ENCODE data around the gene LRBA.
"Not testable (repeated sequence)": the region's sequence is repeated elsewhere in the genome, so short reads cannot be mapped to it uniquely, and the experiment has no call there.

Gene LRBA

DNA sequence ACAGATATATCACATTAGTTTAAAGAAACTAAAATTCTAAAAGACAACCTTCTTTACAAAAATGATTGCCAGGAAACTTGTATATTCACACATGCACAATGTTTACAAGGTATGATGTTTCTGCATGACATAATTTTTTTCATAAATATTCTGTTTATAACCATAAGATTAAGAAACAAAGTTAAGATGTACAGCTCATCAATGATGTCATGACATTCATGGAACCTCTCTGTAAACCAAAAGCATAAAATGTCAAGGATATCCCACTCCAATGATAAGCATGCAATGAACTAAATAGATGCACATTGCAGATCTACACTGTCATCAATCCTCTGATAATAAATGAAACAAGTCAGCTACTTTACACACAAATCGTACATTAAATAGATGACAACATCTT lies 297.1 kb downstream of the LRBA start:
- no peak for DNase-seq

DNA sequence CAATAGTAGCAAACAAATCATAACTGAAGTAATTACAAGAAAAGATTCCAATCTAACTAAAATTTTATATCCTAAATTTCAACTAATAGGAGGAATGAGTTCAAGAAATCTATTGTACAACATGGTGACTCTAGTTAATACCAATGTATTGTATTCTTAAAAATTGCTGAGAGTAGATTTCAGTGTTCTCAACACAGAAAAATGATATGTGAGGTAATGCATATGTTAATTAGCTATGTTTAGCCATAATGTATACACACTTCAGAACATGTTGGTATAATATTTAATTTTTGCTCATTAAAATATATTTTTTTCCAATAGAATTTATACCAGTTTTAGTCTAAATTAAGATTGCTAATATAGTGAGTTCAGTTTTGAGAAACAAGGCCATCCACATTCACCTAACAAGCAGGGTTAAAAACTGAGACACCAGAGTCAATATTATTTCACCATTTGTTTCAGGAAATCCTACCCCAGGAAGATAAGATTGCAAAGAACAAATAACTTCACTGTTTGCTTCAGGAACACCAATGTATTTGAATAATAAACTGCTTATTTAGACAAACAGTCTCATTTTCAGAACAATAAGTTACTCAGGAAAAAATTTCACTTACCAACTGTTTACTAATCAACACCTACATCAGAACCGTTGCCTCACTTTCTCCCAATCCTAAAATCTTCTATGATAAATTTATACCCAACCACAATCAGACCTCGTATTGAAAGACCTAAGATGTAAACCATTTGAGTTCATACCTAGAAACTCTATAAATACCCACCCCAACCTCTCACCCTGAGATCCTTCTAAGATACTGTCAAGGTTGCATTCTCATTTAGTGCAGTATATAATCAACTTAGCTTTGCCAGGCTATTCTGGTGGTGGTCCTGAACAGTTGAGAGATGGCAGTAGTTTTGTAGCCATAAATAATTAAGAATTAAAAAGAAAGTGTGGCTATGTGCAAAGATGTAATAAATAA lies 300.3 kb downstream of the LRBA start:
- DNase-seq, result no peak

DNA sequence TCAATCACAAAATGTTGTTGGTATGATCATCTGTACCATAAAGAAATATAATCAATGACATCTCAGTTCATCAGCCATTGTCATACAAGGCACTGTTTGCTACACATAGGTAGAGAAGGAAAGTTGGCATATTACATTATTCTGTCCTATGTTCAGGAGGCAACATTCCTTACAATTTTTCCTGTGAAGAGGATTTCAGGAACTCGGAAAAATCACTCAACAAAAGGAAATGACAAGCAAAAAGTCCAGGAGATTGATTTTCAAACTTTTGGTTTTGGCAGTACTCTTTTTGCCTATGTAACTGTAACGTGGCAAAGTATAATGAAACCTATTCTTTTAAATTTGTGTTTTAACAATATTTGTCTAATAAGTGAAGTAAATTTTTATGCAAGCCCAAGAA lies 301.8 kb downstream of the LRBA start:
- no peak for DNase-seq

DNA sequence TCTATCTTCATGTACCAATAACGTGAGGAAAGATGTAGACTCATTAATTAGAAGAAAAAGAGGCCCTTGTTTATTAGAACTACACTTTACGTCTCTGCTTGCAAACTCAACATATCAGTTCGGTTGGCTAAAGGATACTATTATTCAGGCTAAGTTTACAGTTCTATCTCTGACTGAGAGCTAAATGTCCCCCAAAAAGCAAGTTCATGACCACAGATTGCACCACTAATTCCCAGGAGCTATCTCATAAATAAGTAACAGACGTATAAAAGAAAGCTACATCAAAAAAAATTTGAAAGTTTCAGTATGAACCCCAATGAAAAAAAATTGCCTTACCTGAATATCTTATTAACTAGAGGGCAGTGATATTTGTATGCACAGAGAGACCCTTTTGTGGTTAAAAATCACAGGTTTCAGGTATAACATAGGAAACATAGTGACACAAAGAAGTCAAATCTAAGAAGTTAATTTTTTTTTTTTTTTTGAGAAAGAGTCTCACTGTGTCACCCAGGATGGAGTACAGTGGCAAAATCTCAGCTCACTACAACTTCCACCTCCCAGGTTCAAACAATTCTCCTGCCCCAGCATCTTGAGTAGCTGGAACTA lies 304.2 kb downstream of the LRBA start:
- DNase-seq, result no peak

DNA sequence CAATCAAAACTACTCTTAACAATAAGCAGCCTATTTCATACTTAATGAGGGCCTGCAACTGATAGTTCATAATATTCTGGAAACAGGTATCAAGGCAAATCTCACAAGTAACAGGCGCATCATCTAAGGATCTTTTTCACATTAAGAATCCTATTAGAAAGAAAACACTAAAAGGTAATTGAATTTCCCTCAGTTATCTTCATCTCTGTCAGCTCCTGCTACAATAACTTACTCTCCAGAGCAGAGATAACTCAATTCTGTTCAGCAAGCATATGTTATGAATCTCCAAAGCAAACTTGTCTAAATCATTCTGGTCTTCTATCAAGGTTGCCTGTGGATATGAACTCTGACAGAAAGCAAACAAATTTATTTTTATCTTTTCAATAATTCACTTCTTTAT lies 307.1 kb downstream of the LRBA start:
- no peak for DNase-seq

DNA sequence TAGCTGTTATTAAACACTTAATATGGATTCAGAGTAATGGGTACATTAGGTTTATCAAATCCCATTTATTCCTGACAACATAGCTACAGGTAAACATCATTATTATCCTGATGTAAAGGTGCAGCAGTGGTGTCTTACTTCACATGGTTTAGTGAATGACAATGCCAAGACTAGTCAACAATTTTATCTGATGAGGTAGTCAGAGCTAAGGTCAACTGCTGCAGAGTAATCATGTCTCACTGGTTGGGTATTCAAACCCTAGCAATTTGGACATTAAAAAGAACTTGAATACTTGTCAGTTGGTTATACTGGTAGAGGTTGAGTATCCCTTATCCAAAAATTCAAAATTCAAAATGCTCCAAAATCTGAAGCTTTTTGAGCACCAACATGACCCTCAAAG lies 315.5 kb downstream of the LRBA start:
- DNase-seq, result no peak

DNA sequence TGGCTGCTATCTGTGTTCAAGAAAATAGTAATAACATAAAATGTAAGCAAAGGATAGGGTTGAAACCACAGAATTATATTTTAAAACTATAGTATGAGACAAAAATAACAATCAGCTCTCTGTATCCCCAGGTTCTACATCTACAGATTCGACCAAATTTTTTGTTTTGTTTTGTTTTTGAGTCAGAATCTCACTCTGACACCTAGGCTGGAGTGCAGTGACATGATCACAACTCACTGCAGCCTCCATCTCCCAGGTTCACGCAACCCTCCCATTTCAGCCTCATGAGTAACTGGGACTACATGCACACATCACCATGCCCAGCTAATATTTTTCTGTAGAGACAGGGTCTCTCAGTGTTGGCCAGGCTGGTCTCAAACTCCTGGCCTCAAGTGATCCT lies 319.9 kb downstream of the LRBA start:
- DNase-seq, result no peak

DNA sequence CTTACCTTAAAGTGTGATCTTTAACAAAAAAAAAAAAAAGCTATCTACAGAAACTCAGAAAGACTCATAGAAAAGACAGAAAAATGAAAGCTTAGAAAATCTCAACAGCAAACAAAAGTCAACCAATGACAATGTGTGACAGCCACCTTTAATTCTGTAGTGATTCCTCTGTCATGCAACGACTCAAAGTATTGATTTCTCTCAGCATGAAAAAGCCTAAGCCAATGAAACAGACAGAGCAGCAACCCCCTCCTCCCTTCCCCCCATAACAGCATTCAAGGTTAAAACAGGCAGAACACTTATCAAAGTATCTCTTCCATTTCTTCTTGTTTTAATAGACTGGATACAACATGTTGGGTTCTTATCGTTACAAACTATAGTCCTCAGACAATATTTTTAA lies 320.6 kb downstream of the LRBA start:
- DNase-seq, result no peak

DNA sequence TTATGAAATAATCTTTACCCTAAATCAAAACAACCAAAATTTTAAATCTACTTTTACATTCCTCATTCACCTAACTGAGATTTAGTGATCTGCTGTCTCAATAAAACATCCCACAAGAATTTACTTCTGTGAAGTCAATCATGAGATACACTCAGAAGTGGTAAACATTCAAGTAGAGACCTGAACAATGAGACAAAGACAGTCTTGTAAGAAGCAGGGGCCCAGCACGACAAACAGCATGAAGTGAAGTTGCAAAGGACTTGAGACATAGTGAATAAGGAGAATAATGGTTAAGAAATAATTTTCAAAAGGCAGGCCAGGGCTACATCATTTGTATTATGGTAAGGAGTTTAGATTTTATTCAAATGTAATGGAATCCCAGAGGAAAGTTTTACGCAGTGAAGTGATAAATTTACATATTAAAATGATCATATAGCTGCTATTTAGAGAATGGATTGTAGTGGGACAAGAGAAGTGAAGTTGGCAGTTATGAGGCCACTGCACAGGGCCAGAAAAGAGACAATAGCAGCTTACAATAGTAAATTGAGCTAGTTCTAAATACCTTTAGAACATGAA lies 331.2 kb downstream of the LRBA start:
- DNase-seq, result no peak

DNA sequence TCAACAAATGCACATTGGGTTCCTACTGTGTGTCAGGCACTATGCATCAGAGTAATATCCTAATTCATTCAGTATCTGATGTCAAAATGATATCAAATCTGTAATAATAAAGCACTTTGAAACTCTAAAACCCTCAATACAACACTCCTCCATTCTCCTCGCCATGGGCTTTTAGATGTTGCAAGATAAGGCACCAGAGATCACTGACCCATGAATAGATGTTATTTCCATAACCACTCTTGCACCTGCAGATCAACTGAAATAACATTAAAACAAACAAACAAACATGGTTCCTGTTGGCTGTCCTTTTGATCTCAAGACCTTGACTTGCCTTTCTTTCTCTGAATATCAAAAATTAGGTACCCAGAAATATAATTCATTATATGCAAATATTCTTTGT lies 333.0 kb downstream of the LRBA start:
- no peak for DNase-seq

DNA sequence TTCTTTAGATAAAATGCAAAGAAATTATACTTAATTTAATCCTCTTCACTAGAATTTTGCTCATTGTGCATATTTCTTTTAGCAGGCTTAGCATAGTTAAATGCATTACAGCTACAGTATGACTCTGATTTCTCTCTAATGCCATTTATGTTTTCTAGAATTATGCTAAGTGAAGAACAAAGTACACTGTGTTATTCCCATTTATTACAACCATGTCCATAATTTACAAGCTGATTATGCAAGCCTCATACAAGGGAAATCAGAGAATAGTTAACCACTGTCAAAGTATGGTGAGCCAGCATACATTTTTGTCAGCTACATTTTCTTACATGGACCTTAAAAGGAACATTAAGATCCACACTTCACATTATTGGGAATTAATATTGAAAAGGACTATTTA lies 334.0 kb downstream of the LRBA start:
- no peak for DNase-seq

DNA sequence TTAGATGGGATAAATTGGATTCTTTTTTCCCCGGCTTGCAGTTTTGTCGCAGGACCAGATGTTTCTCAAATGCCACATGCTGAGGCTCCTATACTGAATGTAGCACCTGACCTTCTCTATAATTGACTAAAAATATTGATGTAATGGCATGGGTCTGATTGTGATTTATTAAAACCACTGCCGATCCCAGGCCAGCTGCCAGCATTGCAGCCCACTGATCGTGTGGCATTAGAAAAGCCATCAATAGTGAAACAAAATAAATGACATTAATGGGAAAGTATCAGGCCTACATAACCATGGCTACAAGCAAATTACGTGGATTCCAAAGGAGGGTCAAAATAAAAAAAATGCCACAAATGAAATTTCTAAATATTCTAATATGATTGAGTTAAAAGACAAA lies 334.4 kb downstream of the LRBA start:
- no peak for DNase-seq

DNA sequence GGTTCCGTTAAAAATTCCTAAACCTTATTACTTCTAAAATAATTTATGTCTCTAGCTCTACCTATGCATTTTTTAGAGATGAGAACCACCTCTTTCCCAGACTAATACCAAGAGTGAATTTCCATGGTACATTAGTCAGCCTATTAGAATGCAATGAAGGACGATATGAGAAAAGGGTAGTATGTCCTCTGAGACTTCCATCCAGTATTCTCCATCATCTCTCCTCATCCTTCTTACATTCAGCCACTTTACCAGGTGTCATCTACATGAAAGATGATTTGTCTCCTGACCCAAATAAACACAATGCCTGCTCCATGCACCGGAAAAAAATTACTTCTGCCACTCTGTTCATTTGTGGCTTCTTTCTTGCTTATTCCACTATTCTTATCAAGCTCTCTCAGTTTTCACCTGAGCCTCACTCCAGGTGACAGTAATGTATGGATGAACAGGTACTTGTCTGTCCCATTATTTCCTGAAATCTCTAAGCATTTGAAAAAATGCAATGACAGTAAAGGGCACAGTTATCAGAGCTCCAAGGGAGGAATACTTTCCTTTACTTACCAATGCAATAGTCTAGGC lies 335.2 kb downstream of the LRBA start:
- DNase-seq, result no peak

DNA sequence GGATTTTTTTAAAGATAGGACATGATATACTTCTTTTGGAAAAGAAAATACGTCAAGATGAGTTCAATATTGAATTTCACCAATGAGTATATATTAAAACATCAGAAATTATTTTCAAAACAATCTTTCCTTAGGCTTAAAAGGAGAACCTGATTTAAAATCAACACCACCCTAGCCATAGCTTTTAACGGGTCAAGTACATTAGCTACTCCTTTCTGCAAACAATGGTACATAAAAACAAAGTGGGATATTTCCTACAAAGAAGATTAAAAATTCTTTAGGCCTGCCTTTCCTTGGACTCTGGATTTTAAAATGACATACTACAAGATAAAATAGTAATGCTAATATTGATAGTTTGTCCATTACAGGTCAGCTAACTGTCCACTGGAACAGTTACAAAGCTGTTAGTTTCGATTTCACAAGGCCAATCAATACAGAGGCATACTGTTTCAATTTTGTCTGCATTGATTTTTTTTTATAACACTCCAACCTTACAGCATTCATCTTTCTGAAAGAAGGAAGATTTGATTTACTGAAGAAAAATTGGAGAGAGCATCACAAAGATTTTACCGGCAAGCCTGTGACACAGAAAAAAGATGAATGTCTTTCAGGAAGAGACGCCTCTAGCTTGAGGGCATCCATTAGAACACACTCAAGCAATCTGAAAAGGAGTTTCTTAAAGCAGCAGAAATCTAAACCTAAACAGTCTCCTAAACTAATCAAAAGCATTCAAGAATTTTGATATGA lies 335.9 kb downstream of the LRBA start:
- no peak for DNase-seq

DNA sequence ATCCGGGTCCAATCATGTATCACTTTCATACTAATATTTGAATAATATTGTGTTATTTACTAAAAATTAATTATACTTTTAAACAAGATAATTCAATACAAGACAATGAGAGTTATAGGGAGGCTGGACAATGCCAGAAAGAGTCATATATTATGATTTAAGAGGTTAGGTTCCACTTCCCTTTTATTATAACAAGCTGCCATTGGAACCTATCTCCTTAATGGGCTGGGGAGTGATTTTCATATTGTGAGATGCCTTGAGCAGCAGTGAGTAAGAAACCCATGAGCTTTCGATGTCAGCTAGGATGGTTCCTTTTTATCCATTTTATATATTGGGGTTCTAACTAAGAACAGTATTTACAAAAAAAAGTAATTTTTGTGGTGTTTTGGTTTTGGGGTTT lies 341.3 kb downstream of the LRBA start:
- DNase-seq, result no peak

DNA sequence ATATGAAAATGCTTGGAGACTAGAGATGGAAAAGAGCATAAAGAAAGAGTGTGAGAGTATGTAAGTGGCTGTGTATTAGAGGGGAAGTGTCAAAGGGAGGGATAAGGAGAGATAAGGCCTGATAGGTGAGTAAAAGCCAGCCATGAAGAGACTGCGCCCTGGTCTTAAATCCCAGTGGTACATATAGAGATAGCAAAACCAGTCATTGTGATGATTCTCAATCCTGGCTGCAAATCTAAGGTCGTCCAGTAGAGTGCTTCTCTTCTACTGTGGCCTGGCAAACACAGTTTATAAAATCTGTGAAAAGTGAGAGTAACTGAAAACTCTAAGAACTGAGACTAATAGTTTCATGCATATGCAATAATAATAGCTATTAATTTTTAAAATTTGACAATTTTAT lies 346.3 kb downstream of the LRBA start:
- no peak for DNase-seq

DNA sequence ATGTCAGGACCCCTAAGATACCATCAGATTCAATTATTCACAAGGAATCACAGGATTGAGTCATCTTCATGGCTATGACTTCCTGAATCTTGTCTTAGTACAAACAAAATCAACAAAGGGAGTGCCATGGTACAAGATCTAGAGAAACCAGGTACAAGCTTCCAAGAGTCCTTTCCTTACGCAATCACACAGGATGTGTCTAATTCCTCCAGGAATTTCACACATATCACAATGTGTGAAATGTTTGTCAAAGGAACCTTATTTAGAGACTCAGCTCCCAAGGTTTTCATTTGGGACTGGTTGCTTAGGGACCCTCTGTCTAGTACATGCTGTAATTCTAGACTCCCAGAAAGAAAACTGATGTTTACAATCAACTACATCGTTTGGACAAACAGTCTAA lies 350.1 kb downstream of the LRBA start:
- no peak for DNase-seq

DNA sequence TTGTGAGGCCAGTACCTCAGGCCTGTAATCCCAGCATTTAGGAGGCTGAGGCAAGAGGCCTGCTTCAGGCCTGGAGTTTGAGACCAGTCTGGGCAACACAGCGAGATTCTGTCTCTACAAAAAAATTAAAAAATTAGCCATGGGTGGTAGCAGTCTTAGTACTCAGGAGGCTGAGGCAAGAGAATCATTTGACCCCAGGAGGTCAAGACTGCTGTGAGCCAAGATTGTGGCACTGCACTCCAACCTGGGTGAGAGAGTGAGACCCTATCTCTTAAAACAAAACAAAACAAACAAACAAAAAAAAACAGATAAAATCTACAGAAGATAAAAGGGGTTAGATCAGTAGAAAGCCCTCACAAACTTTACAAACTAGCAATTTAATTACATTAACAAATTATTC lies 352.4 kb downstream of the LRBA start:
- DNase-seq, result no peak

DNA sequence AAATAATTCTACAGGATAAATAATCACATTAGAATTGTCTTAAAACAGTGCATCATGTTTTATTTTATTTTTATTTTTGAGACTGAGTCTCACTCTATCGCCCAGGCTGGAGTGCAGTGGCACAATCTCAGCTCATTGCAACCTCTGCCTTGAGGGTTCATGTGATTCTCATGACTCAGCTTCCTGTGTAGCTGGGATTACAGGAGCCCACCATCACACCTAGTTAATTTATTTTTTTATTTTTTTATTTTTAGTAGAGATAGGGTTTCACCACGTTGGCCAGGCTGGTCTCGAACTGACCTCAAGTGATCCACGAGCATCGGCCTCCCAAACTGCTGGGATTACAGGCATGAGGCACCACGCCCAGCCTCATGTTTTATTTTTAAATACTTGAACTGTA lies 353.5 kb downstream of the LRBA start:
- not testable (repeated sequence) for DNase-seq

DNA sequence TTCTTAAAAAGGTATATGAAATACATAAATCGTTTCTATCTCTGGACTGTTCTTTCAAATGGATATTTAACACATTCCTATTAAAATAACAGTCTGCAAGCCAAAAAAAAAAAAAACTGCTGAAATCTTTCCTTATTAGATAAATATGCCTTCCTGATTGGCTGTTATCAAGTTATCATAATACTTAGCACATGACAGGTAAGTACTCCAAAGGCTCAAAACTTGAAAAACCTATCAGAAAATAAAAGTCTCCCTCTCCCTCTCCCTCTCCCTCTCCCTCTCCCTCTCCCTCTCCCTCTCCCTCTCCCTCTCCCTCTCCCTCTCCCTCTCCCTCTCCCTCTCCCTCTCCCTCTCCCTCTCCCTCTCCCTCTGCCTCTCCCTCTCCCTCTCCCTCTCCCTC lies 356.8 kb downstream of the LRBA start:
- DNase-seq, result not testable (repeated sequence)

DNA sequence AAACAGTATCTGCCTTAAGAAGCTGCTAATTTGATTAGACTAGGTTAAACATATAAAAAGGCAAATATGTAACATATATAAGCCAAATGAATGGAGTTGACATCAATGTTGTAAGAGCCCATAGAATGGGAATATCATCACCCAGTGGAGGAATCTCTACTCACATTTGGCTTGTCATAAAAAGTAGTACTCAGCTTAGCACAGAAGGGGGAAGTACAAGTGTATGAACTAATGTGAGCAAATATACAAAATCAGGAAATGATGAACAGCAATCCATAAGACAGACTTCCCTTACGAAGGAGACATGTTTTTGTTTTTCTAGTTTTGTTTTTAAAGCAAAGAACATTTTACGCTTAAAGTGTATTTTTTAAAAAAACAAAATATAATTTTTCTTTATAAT lies 358.2 kb downstream of the LRBA start:
- DNase-seq, result no peak

DNA sequence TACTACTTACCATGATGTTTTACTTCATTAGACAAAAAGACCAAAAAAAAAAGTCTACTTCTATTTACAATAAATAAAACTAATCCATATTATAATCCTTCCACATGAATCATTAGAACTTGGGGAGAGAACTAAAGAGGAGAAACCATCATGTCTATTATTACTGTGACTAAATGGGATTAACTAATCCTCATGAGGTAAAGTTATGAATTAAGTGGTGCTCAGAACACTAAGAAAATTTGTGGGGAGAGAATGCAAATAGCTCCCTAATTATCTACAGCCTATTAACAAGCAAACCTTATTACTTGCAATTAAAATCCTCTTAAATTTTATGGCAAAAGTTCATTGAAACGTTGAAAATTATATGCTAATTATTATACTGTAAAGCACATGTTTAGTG lies 364.3 kb downstream of the LRBA start:
- DNase-seq, result no peak

DNA sequence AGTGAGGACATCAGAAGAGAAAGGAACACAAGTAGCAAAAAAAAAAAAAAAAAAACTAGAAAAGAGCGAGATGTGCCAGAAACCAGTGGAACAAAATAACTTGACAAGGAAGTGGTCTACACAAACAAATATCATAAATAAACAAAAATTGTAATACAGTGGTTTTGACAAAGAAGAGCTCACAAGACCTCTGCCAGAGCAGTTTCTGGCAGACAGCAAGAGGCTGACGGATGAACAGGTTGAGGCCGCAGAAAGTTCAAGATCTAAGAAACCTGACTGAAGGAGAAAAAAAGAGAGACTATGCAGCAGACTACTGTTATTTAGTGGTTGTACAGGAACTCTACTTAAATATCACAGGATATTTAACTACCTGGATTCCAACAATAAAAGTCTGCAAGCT lies 367.0 kb downstream of the LRBA start:
- DNase-seq, result no peak

Data from stimulated activated CD4-positive, alpha-beta T cell treated with anti-CD3 and anti-CD28 coated beads, Interleukin-2, amount 100 ng/mL, for 48 hours (primary cell).